C4-2B (cell line): ENCODE data around the gene SPNS3.

Source experiments
- ZFX ChIP-seq: fragments of 450-650 bp; IDR thresholded peaks from 2 replicates; pipeline ENCODE4 v1.6.1; 2017
- TF ChIP-seq, protein P1 (sequence below): fragments of 450-650 bp; conservative IDR thresholded peaks from 2 replicates; pipeline ENCODE4 v1.5.1; 2017; ENCODE audit warnings: mild to moderate bottlenecking

DNA sequence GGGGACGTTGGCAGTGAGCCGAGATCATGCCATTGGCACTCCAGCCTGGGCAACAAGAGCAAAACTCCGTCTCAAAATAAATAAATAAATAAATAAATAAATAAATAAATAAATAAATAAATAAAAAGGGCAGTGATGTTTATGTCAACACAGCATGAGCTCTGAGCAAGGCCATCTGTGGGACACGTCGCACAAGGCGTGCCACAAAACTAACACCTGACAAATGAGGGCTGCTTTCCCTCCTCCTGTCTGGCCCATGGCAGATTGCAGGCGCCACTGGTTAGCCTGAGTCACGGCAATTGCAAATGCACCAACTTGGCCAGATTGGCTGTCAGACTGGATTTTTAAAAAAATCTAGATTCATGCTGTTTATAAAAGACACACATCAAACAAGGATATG is 25.9 kb upstream of the SPNS3 start:
- TF ChIP-seq, protein P1, sequence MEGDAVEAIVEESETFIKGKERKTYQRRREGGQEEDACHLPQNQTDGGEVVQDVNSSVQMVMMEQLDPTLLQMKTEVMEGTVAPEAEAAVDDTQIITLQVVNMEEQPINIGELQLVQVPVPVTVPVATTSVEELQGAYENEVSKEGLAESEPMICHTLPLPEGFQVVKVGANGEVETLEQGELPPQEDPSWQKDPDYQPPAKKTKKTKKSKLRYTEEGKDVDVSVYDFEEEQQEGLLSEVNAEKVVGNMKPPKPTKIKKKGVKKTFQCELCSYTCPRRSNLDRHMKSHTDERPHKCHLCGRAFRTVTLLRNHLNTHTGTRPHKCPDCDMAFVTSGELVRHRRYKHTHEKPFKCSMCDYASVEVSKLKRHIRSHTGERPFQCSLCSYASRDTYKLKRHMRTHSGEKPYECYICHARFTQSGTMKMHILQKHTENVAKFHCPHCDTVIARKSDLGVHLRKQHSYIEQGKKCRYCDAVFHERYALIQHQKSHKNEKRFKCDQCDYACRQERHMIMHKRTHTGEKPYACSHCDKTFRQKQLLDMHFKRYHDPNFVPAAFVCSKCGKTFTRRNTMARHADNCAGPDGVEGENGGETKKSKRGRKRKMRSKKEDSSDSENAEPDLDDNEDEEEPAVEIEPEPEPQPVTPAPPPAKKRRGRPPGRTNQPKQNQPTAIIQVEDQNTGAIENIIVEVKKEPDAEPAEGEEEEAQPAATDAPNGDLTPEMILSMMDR: no peak
- TF ChIP-seq ZFX: no peak
